Sigmoid colon (tissue), 7 donors: Measurements from ENCODE around the gene SDC4. TPM values are rescaled to one million over a fixed set of nuclear protein-coding genes. Genes with fewer than 3 reads are reported as not detected.
A peak's percentile ranks its signal among the peaks of the same experiment; 100 is the strongest.

ENCODE experiments used
- DNase-seq: peaks from one replicate; pipeline ENCODE4 v3.0.0-alpha.2; 2019
- H3K27ac ChIP-seq, 4 donors: fragments of 200-600 bp; sonication (generic); one replicate each; pipeline ENCODE4 v1.5.1; 2016 to 2019; ENCODE audit warnings: mild to moderate bottlenecking in 1 of 4
- H3K27me3 ChIP-seq, 3 donors: fragments of 200-600 bp; sonication (generic); one replicate each; pipeline ENCODE4 v1.5.1; 2019; ENCODE audit warnings: mild to moderate bottlenecking in 1 of 3
- H3K36me3 ChIP-seq, 4 donors: fragments of 200-600 bp; sonication (generic); one replicate each; pipeline ENCODE4 v1.5.1; 2016 to 2019
- H3K4me1 ChIP-seq, 4 donors: fragments of 200-600 bp; sonication (generic); one replicate each; pipeline ENCODE4 v1.5.1; 2017 to 2019
- H3K4me3 ChIP-seq, 4 donors: fragments of 200-600 bp; sonication (generic); one replicate each; pipeline ENCODE4 v1.5.1; 2017 to 2019; ENCODE audit warnings: mild to moderate bottlenecking in 2 of 4, moderate library complexity in 1 of 4
- H3K9me3 ChIP-seq, 4 donors: fragments of 200-600 bp in 3 of 4; sonication (generic) in 3 of 4; one replicate each; pipeline versions ENCODE4 v1.5.1 to v1.6.1; 2013 to 2019
- EP300 ChIP-seq, 4 donors: sonication (generic); formaldehyde crosslinking; IDR thresholded peaks; one replicate each; pipeline ENCODE4 v1.6.1; 2017; ENCODE audit warnings: antibody characterized with exemption in 4 of 4
- POLR2A ChIP-seq, 2 donors: fragments of 450-650 bp; IDR thresholded peaks; one replicate each; pipeline ENCODE4 v1.6.1; 2016; ENCODE audit warnings: antibody characterized with exemption in 2 of 2, mild to moderate bottlenecking in 2 of 2, moderate library complexity in 2 of 2
- POLR2AphosphoS5 ChIP-seq, 4 donors: sonication (generic); formaldehyde crosslinking; IDR thresholded peaks; one replicate each; pipeline ENCODE4 v1.6.1; 2017; ENCODE audit warnings: antibody characterized with exemption in 4 of 4
- WGBS, 2 donors: extraction: QIAGEN DNeasy Blood & Tissue Kit; methylation state at CpG; one replicate each; pipeline ENCODE4 v1.1.7; 2013; 5-methylcytosine and 5-hydroxymethylcytosine counted together
- intact Hi-C: fragments of 100-400 bp; cut with DNase I; formaldehyde crosslinking; loops from one replicate; pipeline ENCODE4 v1.15.1; 2023
- polyA plus RNA-seq, 3 donors: library from polyadenylated mRNA; stranded (reverse); fragments of 200-250 nt; gene quantifications; one replicate each; pipeline ENCODE4 v1.2.3, GENCODE V29; 2013
- total RNA-seq, 4 donors: library from RNA; depleted of rRNA; stranded (reverse); fragments of >200 nt; gene quantifications; one replicate each; pipeline ENCODE4 v1.1.0, GENCODE V29; 2016
- TF ChIP-seq, protein P1 (sequence below), 4 experiments: fragments of 450-650 bp in 3 of 4; fragments of 200-600 bp in 1 of 4; IDR thresholded peaks; one replicate each; pipeline ENCODE4 v1.5.1; 2016 to 2019; ENCODE audit warnings: antibody characterized with exemption in 4 of 4, mild to moderate bottlenecking in 3 of 4, moderate library complexity in 2 of 4
- donor health status: healthy with polysubstance abuse.
- donor health status: Bipolar disorder and iron deficiency.
- donor health status: healthy.

Gene SDC4
- total and polyA plus RNA-seq, 7 donors, result 22.2 to 149 (median 79.9) TPM

- Histone ChIP-seq H3K27me3 (peaks cover 0 to 36% (median 0%) of the 10 kb centered on the region in 3 donors), H3K9me3 (no peaks in the 10 kb centered on the region), H3K27ac (no peak overlapping the region), H3K4me1 (peaks cover 0 to 13% (median 9%) of the 10 kb centered on the region in 4 donors), H3K36me3 (no peaks in the 10 kb centered on the region), H3K4me3 (no peak overlapping the region)
- TF ChIP-seq EP300 (IDR thresholded peaks at IDR 0.05) (no peak), POLR2AphosphoS5 (IDR thresholded peaks at IDR 0.05) (no peak), POLR2A (IDR thresholded peaks at IDR 0.05) (no peak)
- TF ChIP-seq, protein P1, sequence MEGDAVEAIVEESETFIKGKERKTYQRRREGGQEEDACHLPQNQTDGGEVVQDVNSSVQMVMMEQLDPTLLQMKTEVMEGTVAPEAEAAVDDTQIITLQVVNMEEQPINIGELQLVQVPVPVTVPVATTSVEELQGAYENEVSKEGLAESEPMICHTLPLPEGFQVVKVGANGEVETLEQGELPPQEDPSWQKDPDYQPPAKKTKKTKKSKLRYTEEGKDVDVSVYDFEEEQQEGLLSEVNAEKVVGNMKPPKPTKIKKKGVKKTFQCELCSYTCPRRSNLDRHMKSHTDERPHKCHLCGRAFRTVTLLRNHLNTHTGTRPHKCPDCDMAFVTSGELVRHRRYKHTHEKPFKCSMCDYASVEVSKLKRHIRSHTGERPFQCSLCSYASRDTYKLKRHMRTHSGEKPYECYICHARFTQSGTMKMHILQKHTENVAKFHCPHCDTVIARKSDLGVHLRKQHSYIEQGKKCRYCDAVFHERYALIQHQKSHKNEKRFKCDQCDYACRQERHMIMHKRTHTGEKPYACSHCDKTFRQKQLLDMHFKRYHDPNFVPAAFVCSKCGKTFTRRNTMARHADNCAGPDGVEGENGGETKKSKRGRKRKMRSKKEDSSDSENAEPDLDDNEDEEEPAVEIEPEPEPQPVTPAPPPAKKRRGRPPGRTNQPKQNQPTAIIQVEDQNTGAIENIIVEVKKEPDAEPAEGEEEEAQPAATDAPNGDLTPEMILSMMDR (IDR thresholded peaks at IDR 0.05), result no peak
- intact Hi-C loops, result loop anchor here (10.0 kb wide), 1 partner anchor 283 kb away; no protein-coding TSS in a partner anchor
- WGBS, 2 donors, result 92 to 93% methylated on average over 52 of the region's 52 CpGs
- DNase-seq, result no peak
These were observed 50.3 kb downstream of the SDC4 start for GRCh38 chr20:45297786-45298497.

DNA sequence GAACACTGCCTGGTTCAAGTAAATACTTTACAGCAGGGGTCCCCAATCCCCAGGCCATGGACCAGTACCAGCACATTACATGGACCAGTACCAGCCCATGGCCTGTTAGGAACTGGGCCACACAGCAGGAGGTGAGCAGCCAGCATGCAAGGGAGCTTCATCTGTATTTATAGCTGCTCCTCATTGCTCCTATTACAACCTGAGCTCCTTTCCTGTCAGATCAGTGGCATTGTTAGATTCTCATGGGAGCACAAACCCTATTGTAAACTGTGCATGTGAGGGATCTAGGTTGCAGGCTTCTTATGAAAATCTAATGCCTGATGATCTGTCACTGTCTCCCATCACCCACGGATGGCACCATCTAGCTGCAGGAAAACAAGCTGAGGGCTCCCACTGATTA, 53.6 kb downstream of the SDC4 start:
- peaks cover 0 to 37% (median 0%) of the 10 kb centered on the region in 3 donors for H3K27me3 ChIP-seq
- intact Hi-C loops, result loop anchor here (5.0 to 10.0 kb wide), 2 partner anchors 197 to 280 kb away; no protein-coding TSS in a partner anchor
- 96 to 97% methylated on average over 1 of the region's 1 CpG for WGBS, 2 donors

DNA sequence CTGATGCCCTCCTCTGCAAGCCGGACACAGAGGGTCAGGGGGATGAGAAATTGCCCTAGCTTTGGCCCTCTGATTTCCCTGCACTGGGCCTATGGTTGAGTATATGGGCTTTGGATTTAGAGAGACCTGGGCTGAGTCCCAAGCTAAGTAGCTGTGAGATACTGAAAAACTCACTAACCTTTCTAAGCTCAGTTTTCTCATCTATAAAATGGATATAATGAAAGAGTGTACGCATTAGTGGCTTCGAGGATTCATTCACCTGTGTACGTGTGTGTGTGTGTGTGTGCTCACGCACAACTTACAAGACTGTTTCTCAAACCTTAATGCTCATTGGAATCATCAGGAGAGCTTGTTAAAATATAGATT, 54.2 kb downstream of the SDC4 start:
- Histone ChIP-seq H3K27ac (no peak overlapping the region), H3K4me1 (peaks cover 0 to 21% (median 11%) of the 10 kb centered on the region in 4 donors), H3K27me3 (peaks cover 0 to 37% (median 0%) of the 10 kb centered on the region in 3 donors), H3K9me3 (no peaks in the 10 kb centered on the region), H3K4me3 (peak overlapping the region in 3 of 4 donors; percentile 44 to 58 (median 54)), H3K36me3 (no peaks in the 10 kb centered on the region)
- DNase-seq, result no peak
- WGBS, 2 donors, result 51 to 63% methylated on average over 5 of the region's 5 CpGs
- TF ChIP-seq POLR2AphosphoS5 (IDR thresholded peaks at IDR 0.05) (no peak), EP300 (IDR thresholded peaks at IDR 0.05) (no peak), POLR2A (IDR thresholded peaks at IDR 0.05) (no peak)
- TF ChIP-seq, protein P1 (IDR thresholded peaks at IDR 0.05), result peak in 1 of 4 experiments; percentile 6
- intact Hi-C loops, result loop anchor here (5.0 to 10.0 kb wide), 2 partner anchors 197 to 279 kb away; no protein-coding TSS in a partner anchor

More for the DNA sequence above, 53.6 kb downstream of the SDC4 start:
- Histone ChIP-seq H3K9me3 (no peaks in the 10 kb centered on the region), H3K27ac (no peak overlapping the region), H3K4me3 (no peak overlapping the region), H3K36me3 (no peaks in the 10 kb centered on the region), H3K4me1 (peaks cover 0 to 21% (median 11%) of the 10 kb centered on the region in 4 donors)
- TF ChIP-seq POLR2AphosphoS5 (IDR thresholded peaks at IDR 0.05), result no peak
- TF ChIP-seq POLR2A (IDR thresholded peaks at IDR 0.05), result no peak
- TF ChIP-seq EP300 (IDR thresholded peaks at IDR 0.05), result no peak
- TF ChIP-seq, protein P1 (IDR thresholded peaks at IDR 0.05), result no peak
- DNase-seq, result no peak

DNA sequence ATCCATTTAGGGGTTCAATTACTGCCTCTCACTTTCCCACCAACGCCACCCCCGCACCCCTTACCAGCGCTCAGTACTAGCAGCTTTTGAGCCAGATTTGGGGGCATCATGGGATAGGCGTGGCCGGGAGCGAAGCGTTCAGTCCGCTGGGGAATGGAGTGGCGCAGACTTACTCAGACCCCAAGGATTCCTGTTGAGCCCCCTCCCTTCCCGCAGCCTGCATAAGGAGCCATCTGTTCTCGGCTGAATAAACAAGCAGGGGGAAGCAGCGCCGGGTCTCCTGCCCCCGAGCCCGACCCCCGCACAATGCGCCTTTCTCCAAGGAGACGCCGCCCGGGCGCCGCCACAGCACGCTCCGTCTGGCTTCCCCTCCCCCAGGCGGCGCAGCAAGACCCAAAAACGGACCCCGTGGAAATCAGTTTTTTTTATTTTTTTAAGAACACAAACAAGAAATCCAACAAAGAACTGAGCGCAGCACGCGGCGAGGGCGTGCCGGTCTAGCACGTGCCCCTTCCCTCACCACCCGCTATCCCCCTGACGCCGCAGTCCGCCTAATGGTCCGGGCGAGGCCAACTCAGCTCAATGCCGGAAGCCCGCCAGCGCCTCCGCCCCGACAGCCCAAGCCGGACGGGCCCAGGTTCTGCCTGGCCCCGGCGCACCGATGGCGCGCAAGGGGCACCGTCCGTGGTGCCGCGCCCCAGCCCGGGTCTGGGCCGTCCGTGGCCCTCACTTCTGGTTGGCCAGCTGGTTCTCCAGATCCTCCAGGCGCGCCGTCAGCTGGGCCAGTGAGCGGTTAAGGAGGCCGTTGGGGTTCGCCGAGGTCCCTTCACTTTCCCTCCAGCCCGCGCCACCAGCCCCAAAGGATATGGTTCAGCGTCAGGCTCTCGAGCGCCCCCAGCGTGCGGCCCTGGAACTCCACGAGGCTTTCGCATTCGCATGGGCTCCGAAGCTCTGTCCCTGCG, 54.9 kb downstream of the SDC4 start:
- WGBS, 2 donors, result 4 to 5% methylated on average over 79 of the region's 79 CpGs
- Histone ChIP-seq H3K27me3 (peaks cover 0 to 37% (median 0%) of the 10 kb centered on the region in 3 donors), H3K9me3 (no peaks in the 10 kb centered on the region), H3K27ac (peak overlapping the region in 3 of 4 donors; percentile 48 to 57 (median 48)), H3K36me3 (no peaks in the 10 kb centered on the region), H3K4me1 (peaks cover 0 to 21% (median 11%) of the 10 kb centered on the region in 4 donors), H3K4me3 (peak overlapping the region; percentile 32 to 58 (median 49))
- intact Hi-C loops, result loop anchor here (2.0 to 10.0 kb wide), 3 partner anchors 196 to 279 kb away; no protein-coding TSS in a partner anchor
- peak; percentile 87 for DNase-seq
- TF ChIP-seq POLR2A (IDR thresholded peaks at IDR 0.05) (no peak), EP300 (IDR thresholded peaks at IDR 0.05) (no peak), POLR2AphosphoS5 (IDR thresholded peaks at IDR 0.05) (peak in 1 of 4 donors; percentile 14)
- TF ChIP-seq, protein P1 (IDR thresholded peaks at IDR 0.05), result peak; percentile 63 to 98 (median 84)
